HUDEP-2 (cell line): ENCODE measurements around the gene INHBE.
A peak's percentile ranks its signal among the peaks of the same experiment; 100 is the strongest.
"Not testable (repeated sequence)": the region's sequence is repeated elsewhere in the genome, so short reads cannot be mapped to it uniquely, and the experiment has no call there.

Experiments used
- DNase-seq, 76 experiments: peaks; one replicate each; lab custom pipeline; 2025; ENCODE audit not compliant: unreplicated experiment in 76 of 76; lab: John Stamatoyannopoulos, UW

INHBE gene

GRCh38 chr12:57454566-57455373, at the start of gene INHBE:
TSS of gene INHBE (plus strand) at chr12:57455307. CDS start at chr12:57455537, 230 bp downstream.
- peak in 3 of 76 experiments; percentile 15 to 23 (median 22) for DNase-seq

GRCh38 chr12:57410534-57410933, 44.6 kb upstream of the INHBE start:
- DNase-seq, result no peak

- DNase-seq, result not testable (repeated sequence)
These were observed 40.9 kb upstream of the INHBE start for GRCh38 chr12:57414160-57414559.

- no peak for DNase-seq
These were observed 40.0 kb upstream of the INHBE start for GRCh38 chr12:57415088-57415487.

GRCh38 chr12:57416039-57416996, 38.8 kb upstream of the INHBE start:
- DNase-seq, result no peak

GRCh38 chr12:57418255-57418654, 36.9 kb upstream of the INHBE start:
- DNase-seq, result no peak

- DNase-seq, result no peak
These were observed 35.6 kb upstream of the INHBE start for GRCh38 chr12:57419495-57419894.

GRCh38 chr12:57420482-57420881, 34.6 kb upstream of the INHBE start:
- DNase-seq, result no peak

- not testable (repeated sequence) for DNase-seq
These were observed 28.2 kb upstream of the INHBE start for GRCh38 chr12:57426948-57427347.

- no peak for DNase-seq
These were observed 26.1 kb upstream of the INHBE start for GRCh38 chr12:57428965-57429364.

- peak in 14 of 76 experiments; percentile 3 to 55 (median 24) for DNase-seq
These were observed 25.5 kb upstream of the INHBE start for GRCh38 chr12:57429473-57430111.

- DNase-seq, result peak in 36 of 76 experiments; percentile 3 to 59 (median 46)
These were observed 24.8 kb upstream of the INHBE start for GRCh38 chr12:57430112-57430930.

- DNase-seq, result peak in 74 of 76 experiments; percentile 40 to 95 (median 90)
These were observed 24.1 kb upstream of the INHBE start, which contains the start of gene R3HDM2 for GRCh38 chr12:57430931-57431566. TSS of gene R3HDM2 (minus strand) at chr12:57431043. CDS start at chr12:57310428, 120,615 bp downstream.

GRCh38 chr12:57431654-57432188, 23.4 kb upstream of the INHBE start:
- DNase-seq, result no peak

- DNase-seq, result no peak
These were observed 21.7 kb upstream of the INHBE start for GRCh38 chr12:57433370-57433769.

GRCh38 chr12:57434517-57435223, 20.4 kb upstream of the INHBE start, which contains the start of gene INHBC:
TSS of gene INHBC (plus strand) at chr12:57434784. CDS start at chr12:57434887, 103 bp downstream.
- no peak for DNase-seq

GRCh38 chr12:57435293-57435692, 19.8 kb upstream of the INHBE start:
- DNase-seq, result no peak

GRCh38 chr12:57438400-57438799, 16.7 kb upstream of the INHBE start:
- no peak for DNase-seq
